IMR-90 (cell line): ENCODE data around the gene TRIM62. TPM values are rescaled to one million over a fixed set of nuclear protein-coding genes. Genes with fewer than 3 reads are reported as not detected.

Source experiments
- ATAC-seq: fragments of 200-7000 bp; cut with Tn5 transposase; 2 replicates; pipeline ENCODE4 v1.9.1; 2020; ENCODE audit warnings: low read depth, mild to moderate bottlenecking, moderate library complexity
- BruUV-seq: library from RNA; stranded (reverse); fragments of 400-500 nt; replicated peaks from 2 replicates; lab custom pipeline; 2021; lab: Mats Ljungman, UMichigan
- CTCF ChIA-PET: fragments of 300-600 bp; formaldehyde crosslinking; extraction: SDS; loops from one replicate; lab custom pipeline; 2021; ENCODE audit warnings: antibody characterized with exemption; lab: Yijun Ruan, JAX
- POLR2A ChIA-PET: fragments of 300-600 bp; sonication (Branson Sonifier 250); formaldehyde crosslinking; loops from one replicate; lab custom pipeline; 2022; ENCODE audit warnings: antibody characterized with exemption; ENCODE audit not compliant: unreplicated experiment; lab: Charles Lee
- DNase-seq: peaks from one replicate; pipeline ENCODE4 v3.0.0; 2013
- H2AFZ ChIP-seq: replicated peaks from 2 replicates; pipeline ENCODE3; 2013; ENCODE audit warnings: low read length, mild to moderate bottlenecking; ENCODE audit not compliant: poor library complexity
- H2AK5ac ChIP-seq: 2 replicates; pipeline ENCODE4 v1.6.1; 2013; ENCODE audit warnings: low read depth, low read length, inconsistent platforms
- H2AK9ac ChIP-seq: replicated peaks from 2 replicates; pipeline ENCODE3; 2013; ENCODE audit warnings: mild to moderate bottlenecking, low read depth, low read length, moderate library complexity; ENCODE audit not compliant: poor library complexity
- H2BK120ac ChIP-seq: 2 replicates; pipeline ENCODE4 v1.6.1; 2013; ENCODE audit warnings: low read depth, low read length, inconsistent platforms
- H2BK15ac ChIP-seq: 3 replicates; pipeline ENCODE4 v1.6.1; 2013; ENCODE audit warnings: low read depth, low read length, inconsistent platforms
- H2BK20ac ChIP-seq: 2 replicates; pipeline ENCODE4 v1.6.1; 2013; ENCODE audit warnings: low read depth, mild to moderate bottlenecking, inconsistent platforms, low read length, moderate library complexity
- H2BK5ac ChIP-seq: 2 replicates; pipeline ENCODE4 v1.6.1; 2013; ENCODE audit warnings: mild to moderate bottlenecking, low read depth, low read length, inconsistent platforms; ENCODE audit not compliant: poor library complexity, severe bottlenecking
- H3K14ac ChIP-seq: replicated peaks from 2 replicates; pipeline ENCODE4 v1.6.1; 2013; ENCODE audit warnings: low read depth, low read length, inconsistent platforms
- H3K18ac ChIP-seq: 2 replicates; pipeline ENCODE4 v1.6.1; 2013; ENCODE audit warnings: low read depth, low read length, control low read depth
- H3K23ac ChIP-seq: 2 replicates; pipeline ENCODE4 v1.6.1; 2013; ENCODE audit warnings: low read depth, low read length, inconsistent platforms
- H3K27ac ChIP-seq: 2 replicates; pipeline ENCODE4 v1.5.1; 2013; ENCODE audit warnings: mild to moderate bottlenecking, control low read depth, low read length; ENCODE audit not compliant: insufficient read depth
- H3K27me3 ChIP-seq: 2 replicates; pipeline ENCODE4 v1.6.1; 2013; ENCODE audit warnings: low read length; ENCODE audit not compliant: control insufficient read depth, insufficient read depth
- H3K36me3 ChIP-seq: 2 replicates; pipeline ENCODE4 v1.6.1; 2013; ENCODE audit warnings: low read length, mixed read lengths; ENCODE audit not compliant: control insufficient read depth, insufficient read depth
- H3K4ac ChIP-seq: 2 replicates; pipeline ENCODE4 v1.6.1; 2013; ENCODE audit warnings: low read depth, low read length, inconsistent platforms
- H3K4me1 ChIP-seq: 2 replicates; pipeline ENCODE4 v1.6.1; 2013; ENCODE audit warnings: low read length, mixed read lengths; ENCODE audit not compliant: control insufficient read depth, insufficient read depth
- H3K4me2 ChIP-seq: 2 replicates; pipeline ENCODE4 v1.6.1; 2013; ENCODE audit warnings: low read depth, mild to moderate bottlenecking, control low read depth, low read length, moderate library complexity
- H3K4me3 ChIP-seq: 2 replicates; pipeline ENCODE4 v1.5.1; 2013; ENCODE audit warnings: low read depth, mild to moderate bottlenecking, control low read depth, low read length, moderate library complexity; ENCODE audit not compliant: insufficient read depth
- H3K56ac ChIP-seq: 2 replicates; pipeline ENCODE4 v1.6.1; 2013; ENCODE audit warnings: low read length, inconsistent platforms; ENCODE audit not compliant: insufficient read depth; ENCODE audit errors: extremely low read depth
- H3K79me1 ChIP-seq, 2 experiments: 2 replicates each; pipeline ENCODE4 v1.6.1; 2013; ENCODE audit warnings: low read length in 2 of 2, inconsistent platforms in 1 of 2, low read depth in 1 of 2
- H3K9ac ChIP-seq: 2 replicates; pipeline ENCODE4 v1.6.1; 2013; ENCODE audit warnings: low read depth, low read length, control low read depth
- H3K9me1 ChIP-seq: 2 replicates; pipeline ENCODE4 v1.6.1; 2013; ENCODE audit warnings: low read length, inconsistent platforms; ENCODE audit not compliant: insufficient read depth
- H3K9me3 ChIP-seq: 2 replicates; pipeline ENCODE4 v1.6.1; 2013; ENCODE audit warnings: low read length; ENCODE audit not compliant: control insufficient read depth, insufficient read depth
- H4K20me1 ChIP-seq: 2 replicates; pipeline ENCODE4 v1.6.1; 2013; ENCODE audit warnings: low read length, inconsistent platforms; ENCODE audit not compliant: insufficient read depth
- H4K5ac ChIP-seq: 2 replicates; pipeline ENCODE4 v1.6.1; 2013; ENCODE audit warnings: mild to moderate bottlenecking, low read depth, low read length, control low read depth
- H4K8ac ChIP-seq, 2 experiments: 2 replicates each; pipeline ENCODE4 v1.6.1; 2013; ENCODE audit warnings: low read depth in 2 of 2, low read length in 2 of 2, control low read depth in 1 of 2, inconsistent platforms in 1 of 2
- H4K91ac ChIP-seq: 2 replicates; pipeline ENCODE4 v1.6.1; 2013; ENCODE audit warnings: low read depth, low read length, inconsistent platforms; ENCODE audit not compliant: insufficient read depth
- BHLHE40 ChIP-seq: fragments of 150-350 bp; IDR thresholded peaks from 2 replicates; pipeline ENCODE4 v1.6.1; 2016; ENCODE audit warnings: mild to moderate bottlenecking, low read depth, low read length
- CEBPB ChIP-seq: IDR thresholded peaks from 2 replicates; pipeline ENCODE4 v1.6.1; 2012; ENCODE audit warnings: low read depth, low read length, improper control_type of control experiment
- CHD1 ChIP-seq: IDR thresholded peaks from 2 replicates; pipeline ENCODE4 v1.6.1; 2012; ENCODE audit warnings: low read depth, low read length, improper control_type of control experiment
- CTCF ChIP-seq: conservative IDR thresholded peaks from 2 replicates; pipeline ENCODE4 v1.5.1; 2012; ENCODE audit warnings: mild to moderate bottlenecking, low read depth, low read length, improper control_type of control experiment
- ELK1 ChIP-seq: fragments of 150-350 bp; IDR thresholded peaks from 2 replicates; pipeline ENCODE4 v1.6.1; 2016; ENCODE audit warnings: low read depth, mild to moderate bottlenecking, low read length, moderate library complexity, borderline replicate concordance
- FOS ChIP-seq: fragments of 150-350 bp; IDR thresholded peaks from 2 replicates; pipeline ENCODE4 v1.6.1; 2016; ENCODE audit warnings: low read depth, low read length
- MAFK ChIP-seq: IDR thresholded peaks from 2 replicates; pipeline ENCODE4 v1.6.1; 2012; ENCODE audit warnings: low read depth, low read length, improper control_type of control experiment
- MAZ ChIP-seq: IDR thresholded peaks from 2 replicates; pipeline ENCODE4 v1.6.1; 2012; ENCODE audit warnings: low read depth, mild to moderate bottlenecking, low read length, improper control_type of control experiment, moderate library complexity, borderline replicate concordance
- MXI1 ChIP-seq: IDR thresholded peaks from 2 replicates; pipeline ENCODE4 v1.6.1; 2012; ENCODE audit warnings: low read depth, mild to moderate bottlenecking, low read length, moderate library complexity, borderline replicate concordance
- NFE2L2 ChIP-seq: fragments of 150-350 bp; IDR thresholded peaks from 2 replicates; pipeline ENCODE4 v1.6.1; 2016; ENCODE audit warnings: low read depth, mild to moderate bottlenecking, low read length
- POLR2A ChIP-seq: IDR thresholded peaks from 2 replicates; pipeline ENCODE4 v1.6.1; 2012; ENCODE audit warnings: mild to moderate bottlenecking, low read depth, low read length
- RAD21 ChIP-seq: IDR thresholded peaks from 2 replicates; pipeline ENCODE4 v1.6.1; 2012; ENCODE audit warnings: low read length, improper control_type of control experiment
- RCOR1 ChIP-seq: IDR thresholded peaks from 2 replicates; pipeline ENCODE4 v1.6.1; 2012; ENCODE audit warnings: mild to moderate bottlenecking, low read length, improper control_type of control experiment; ENCODE audit not compliant: insufficient replicate concordance
- RFX5 ChIP-seq: IDR thresholded peaks from 2 replicates; pipeline ENCODE4 v1.8.0; 2012; ENCODE audit warnings: low read depth, mild to moderate bottlenecking, low read length, moderate library complexity
- SMC3 ChIP-seq: fragments of 150-350 bp; IDR thresholded peaks from 2 replicates; pipeline ENCODE4 v1.6.1; 2016; ENCODE audit warnings: low read depth, mild to moderate bottlenecking, antibody characterized with exemption, low read length, moderate library complexity
- USF2 ChIP-seq: fragments of 150-350 bp; IDR thresholded peaks from 2 replicates; pipeline ENCODE4 v1.6.1; 2017; ENCODE audit warnings: mild to moderate bottlenecking, antibody characterized with exemption, low read length, low read depth
- WGBS, 2 experiments: methylation state at CpG; one replicate each; pipeline versions ENCODE4 v1.1.5 to v1.1.7; 2013; ENCODE audit warnings: missing lambda C conversion rate in 2 of 2; ENCODE audit not compliant: insufficient read length in 1 of 2; ENCODE audit errors: extremely low coverage in 2 of 2; 5-methylcytosine and 5-hydroxymethylcytosine counted together
- dilution Hi-C: fragments of 300-500 bp; cut with HindIII; formaldehyde crosslinking; loops from one replicate; pipeline ENCODE4 v1.14.3; 2018; ENCODE audit warnings: low sequenced_read_pairs; ENCODE audit not compliant: unreplicated experiment
- in situ Hi-C: fragments of 300-500 bp; cut with MboI; formaldehyde crosslinking; loops from 3 replicates; pipeline ENCODE4 v1.14.3; 2019; ENCODE audit warnings: low sequenced_read_pairs, inconsistent platforms, mixed read lengths
- intact Hi-C: fragments of 100-400 bp; cut with micrococcal nuclease; formaldehyde crosslinking; loops from 2 replicates; pipeline ENCODE4 v1.10.0; 2022
- polyA plus RNA-seq, 3 experiments: library from polyadenylated mRNA; depleted of rRNA; stranded (reverse); fragments of >200 nt; gene quantifications; 2 replicates each; pipeline ENCODE4 v1.2.3, GENCODE V29; 2012; ENCODE audit warnings: low replicate concordance in 1 of 3
- total RNA-seq: library from RNA; depleted of rRNA; stranded (reverse); fragments of >200 nt; gene quantifications from 2 replicates; pipeline ENCODE4 v1.2.3, GENCODE V29; 2012

The TRIM62 gene
- total and polyA plus RNA-seq, 2 of the 4 experiments (the other 2 are of a cell fraction), result 3.0 to 11.1 TPM

- no peak for ATAC-seq
- H3K27me3 ChIP-seq, result no peaks in the 10 kb centered on the region
- no TSS peak for BruUV-seq
- no peak for DNase-seq
- WGBS, 2 experiments, result no CpG with 5 or more reads among the region's 2 CpGs
- no peak overlapping the region for H2AK9ac ChIP-seq
- no peak overlapping the region for H2AFZ ChIP-seq
- H2BK20ac ChIP-seq, result no peak overlapping the region
- H3K4me3 ChIP-seq, result no peak overlapping the region
- no peak overlapping the region for H2BK5ac ChIP-seq
- H2BK15ac ChIP-seq, result no peak overlapping the region
- no peaks in the 10 kb centered on the region for H3K79me1 ChIP-seq
- H3K9me3 ChIP-seq, result no peaks in the 10 kb centered on the region
- no peak overlapping the region for H2BK120ac ChIP-seq
- intact Hi-C loops (no loop called here), in situ Hi-C loops (loop anchor here (25.0 kb wide), 1 partner anchor 406 kb away; no protein-coding TSS in a partner anchor), dilution Hi-C loops (no loop called here)
- H3K9me1 ChIP-seq, result no peaks in the 10 kb centered on the region
- CTCF ChIA-PET, result no interaction called here
- TF ChIP-seq MXI1 (no peak), CEBPB (no peak), POLR2A (no peak), RCOR1 (no peak), MAZ (no peak), NFE2L2 (no peak), MAFK (no peak), BHLHE40 (no peak), SMC3 (no peak), ELK1 (no peak), RFX5 (no peak), CTCF (no peak), FOS (no peak), RAD21 (no peak), CHD1 (no peak), USF2 (no peak)
- no peak overlapping the region for H3K56ac ChIP-seq
- H3K4me2 ChIP-seq, result no peak overlapping the region
- H4K91ac ChIP-seq, result no peak overlapping the region
- no peaks in the 10 kb centered on the region for H4K20me1 ChIP-seq
- no peak overlapping the region for H4K8ac ChIP-seq
- no peak overlapping the region for H3K9ac ChIP-seq
- H3K23ac ChIP-seq, result no peak overlapping the region
- H3K36me3 ChIP-seq, result no peaks in the 10 kb centered on the region
- no peak overlapping the region for H4K5ac ChIP-seq
- H3K18ac ChIP-seq, result no peak overlapping the region
- H3K27ac ChIP-seq, result no peak overlapping the region
- POLR2A ChIA-PET, result no interaction called here
- no peak overlapping the region for H3K14ac ChIP-seq
- H3K4me1 ChIP-seq, result no peaks in the 10 kb centered on the region
- no peak overlapping the region for H2AK5ac ChIP-seq
- H3K4ac ChIP-seq, result no peak overlapping the region
Measured at GRCh38 chr1:33206340-33206739, 24.5 kb upstream of the TRIM62 start.
